ENCODE results near the gene DNAJC9. TPM values are rescaled to one million over a fixed set of nuclear protein-coding genes. Genes with fewer than 3 reads are reported as not detected.

DNAJC9 gene
- total RNA-seq, 2 experiments from 2014 or later = 70.7 to 71.6 TPM

DNA sequence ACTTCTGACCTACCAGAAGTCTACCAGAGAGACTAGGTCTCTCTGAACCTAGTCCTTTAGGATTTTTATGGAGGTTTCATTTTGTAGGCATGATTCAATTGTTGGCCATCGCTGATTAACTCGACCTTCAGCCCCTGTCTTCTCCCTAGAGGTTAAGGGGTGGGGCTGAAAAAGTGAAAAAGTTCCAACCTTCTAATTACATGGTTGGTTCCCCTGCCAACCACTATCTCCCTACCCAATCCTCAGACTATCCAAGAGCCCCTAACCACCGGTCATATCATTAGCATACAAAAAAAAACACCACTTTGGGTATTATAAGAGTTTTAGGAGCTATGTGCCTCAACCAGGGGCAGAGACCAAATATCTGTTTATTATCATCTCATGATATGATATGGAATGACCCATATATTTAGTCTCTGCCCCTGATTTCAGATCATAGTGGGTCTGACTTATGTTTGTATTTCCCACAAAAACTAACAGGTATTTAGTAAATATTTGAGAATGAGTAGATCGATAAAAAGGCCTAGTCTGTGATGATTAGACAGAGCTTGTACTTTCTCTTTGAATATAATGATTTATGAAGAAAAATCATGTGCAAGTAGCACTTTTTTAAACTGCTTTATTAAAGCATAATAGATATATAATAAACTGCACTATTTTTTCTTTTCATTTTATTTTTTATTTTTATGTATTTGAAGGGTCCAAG, 35.8 kb downstream of the DNAJC9 start:
- H3K9me3 Mint-ChIP-seq (ENCODE audit: insufficient read depth) = no peaks in the 10 kb centered on the region
- ATAC-seq (no peak), DNase-seq (no peak)
- ChIA-PET CTCF (no interaction called here), POLR2A (no interaction called here)
- H3K4me1 Mint-ChIP-seq (ENCODE audit: low read depth) = no peaks in the 10 kb centered on the region
- no peak overlapping the region for H3K27ac Mint-ChIP-seq
- H3K36me3 Mint-ChIP-seq (ENCODE audit: low read depth) = peaks cover 11% of the 10 kb centered on the region
- no peak overlapping the region for H3K4me3 Mint-ChIP-seq
- no peaks in the 10 kb centered on the region for H3K27me3 Mint-ChIP-seq (ENCODE audit: low read depth)

DNA sequence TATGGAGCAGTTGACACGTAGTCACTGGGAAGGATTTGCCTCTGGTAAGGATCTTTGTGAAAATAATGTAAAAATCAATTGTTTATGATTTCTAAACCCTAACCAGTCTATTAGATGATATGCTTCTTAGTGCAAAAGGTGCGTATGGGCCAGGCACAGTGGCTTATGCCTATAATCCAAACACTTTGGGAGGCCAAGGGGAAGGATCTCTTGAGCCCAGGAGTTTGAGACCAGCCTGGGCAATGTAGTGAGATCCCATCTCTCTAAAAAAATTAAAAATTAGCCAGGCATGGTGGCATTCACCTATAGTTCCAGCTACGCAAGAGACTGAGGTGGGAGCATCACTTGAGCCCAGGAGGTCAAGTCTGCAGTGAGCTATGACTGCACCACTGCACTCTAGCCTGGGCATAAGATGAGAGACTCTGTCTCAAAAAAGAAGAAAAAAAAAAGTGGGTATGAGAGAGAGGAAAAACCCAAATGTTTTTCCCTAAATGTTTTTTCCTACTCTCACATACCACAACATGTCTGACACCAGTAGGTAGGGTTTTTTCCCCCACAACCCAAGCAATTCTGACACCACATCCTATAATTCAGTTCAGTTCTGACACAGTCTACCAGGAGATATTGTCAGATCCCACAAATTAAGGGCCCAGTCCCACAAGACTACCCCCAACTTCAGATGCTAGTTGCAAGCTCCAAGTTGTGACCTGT, 36.5 kb downstream of the DNAJC9 start:
- Mint-ChIP-seq H3K27ac (no peak overlapping the region), H3K36me3 (ENCODE audit: low read depth) (peaks cover 12% of the 10 kb centered on the region), H3K9me3 (ENCODE audit: insufficient read depth) (no peaks in the 10 kb centered on the region), H3K4me1 (ENCODE audit: low read depth) (no peaks in the 10 kb centered on the region), H3K4me3 (no peak overlapping the region), H3K27me3 (ENCODE audit: low read depth) (no peaks in the 10 kb centered on the region)
- ChIA-PET CTCF (no interaction called here), POLR2A (no interaction called here)
- DNase-seq (no peak), ATAC-seq (no peak)

DNA sequence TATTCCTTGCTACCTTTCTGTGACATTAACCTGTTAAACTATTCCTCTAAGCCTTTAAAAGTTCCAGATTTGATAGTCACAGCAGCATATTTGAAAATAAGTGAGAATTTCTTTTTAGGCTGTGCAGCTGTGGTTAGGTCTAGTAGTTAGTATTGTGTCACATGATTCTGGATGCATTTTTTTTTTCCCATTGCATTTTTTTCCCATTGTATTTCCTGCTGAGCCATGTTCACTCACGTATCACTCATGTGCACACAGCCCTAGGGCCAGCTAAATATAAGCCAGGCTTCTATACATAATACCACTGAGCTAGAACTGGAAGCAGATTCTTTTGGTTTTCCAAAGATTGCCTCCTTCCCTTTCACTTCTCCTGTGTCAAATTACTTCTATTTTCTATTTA, 37.4 kb downstream of the DNAJC9 start:
- H3K36me3 Mint-ChIP-seq (ENCODE audit: low read depth) = peaks cover 12% of the 10 kb centered on the region
- no peak overlapping the region for H3K27ac Mint-ChIP-seq
- DNase-seq (no peak), ATAC-seq (no peak)
- no peaks in the 10 kb centered on the region for H3K27me3 Mint-ChIP-seq (ENCODE audit: low read depth)
- ChIA-PET POLR2A (no interaction called here), CTCF (no interaction called here)
- no peak overlapping the region for H3K4me3 Mint-ChIP-seq
- no peaks in the 10 kb centered on the region for H3K4me1 Mint-ChIP-seq (ENCODE audit: low read depth)
- H3K9me3 Mint-ChIP-seq (ENCODE audit: insufficient read depth) = no peaks in the 10 kb centered on the region

DNA sequence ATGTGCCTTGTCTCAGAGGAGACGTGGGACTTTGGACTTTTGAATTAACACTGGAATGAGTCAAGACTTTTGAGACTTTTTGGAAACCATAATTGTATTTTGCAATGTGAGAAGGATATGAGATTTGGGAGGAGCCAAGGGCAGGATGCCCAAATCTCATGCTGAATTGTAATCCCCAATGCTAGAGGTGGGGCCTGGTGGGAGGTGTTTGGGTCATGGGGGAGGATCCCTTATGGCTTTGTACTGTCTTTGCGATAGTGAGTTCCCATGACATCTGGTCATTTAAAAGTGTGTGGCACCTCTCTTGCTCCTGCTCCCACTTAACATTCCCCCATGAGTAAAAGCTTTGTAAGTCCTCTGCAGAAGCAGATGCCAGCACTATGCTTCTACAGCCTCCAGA, 39.2 kb downstream of the DNAJC9 start:
- CTCF ChIA-PET = interaction anchor here (1.1 kb wide), 1 partner anchor 10 kb away, joined by 3 read pairs; no protein-coding TSS in a partner anchor
- POLR2A ChIA-PET = no interaction called here
- DNase-seq = no peak
- Mint-ChIP-seq H3K36me3 (ENCODE audit: low read depth) (peaks cover 7% of the 10 kb centered on the region), H3K9me3 (ENCODE audit: insufficient read depth) (no peaks in the 10 kb centered on the region), H3K27me3 (ENCODE audit: low read depth) (no peaks in the 10 kb centered on the region), H3K4me3 (no peak overlapping the region), H3K27ac (no peak overlapping the region), H3K4me1 (ENCODE audit: low read depth) (no peaks in the 10 kb centered on the region)
- no peak for ATAC-seq

DNA sequence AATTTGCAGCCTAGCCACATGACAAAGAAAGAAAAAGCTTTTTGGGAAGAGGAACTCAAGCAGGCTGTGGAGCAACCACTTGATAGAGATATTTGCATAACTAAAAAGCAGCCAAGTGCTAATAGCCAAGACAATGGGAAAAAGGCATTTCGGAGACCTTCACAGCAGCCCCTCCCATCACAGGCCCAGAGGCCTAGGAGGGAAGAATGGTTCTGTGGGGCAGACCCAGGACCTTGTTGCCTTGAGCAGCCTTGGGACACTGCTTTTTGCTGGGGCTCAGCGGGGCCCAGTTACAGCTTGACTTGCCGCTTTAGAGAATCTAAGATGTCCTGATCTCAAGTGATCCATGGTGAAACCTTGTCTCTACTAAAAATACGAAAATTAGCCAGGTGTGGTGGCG, 40.7 kb downstream of the DNAJC9 start:
- H3K36me3 Mint-ChIP-seq (ENCODE audit: low read depth) = peaks cover 7% of the 10 kb centered on the region
- no peaks in the 10 kb centered on the region for H3K4me1 Mint-ChIP-seq (ENCODE audit: low read depth)
- no peaks in the 10 kb centered on the region for H3K9me3 Mint-ChIP-seq (ENCODE audit: insufficient read depth)
- H3K4me3 Mint-ChIP-seq = no peak overlapping the region
- DNase-seq (no peak), ATAC-seq (no peak)
- no peaks in the 10 kb centered on the region for H3K27me3 Mint-ChIP-seq (ENCODE audit: low read depth)
- CTCF ChIA-PET = no interaction called here
- POLR2A ChIA-PET = no interaction called here
- no peak overlapping the region for H3K27ac Mint-ChIP-seq

DNA sequence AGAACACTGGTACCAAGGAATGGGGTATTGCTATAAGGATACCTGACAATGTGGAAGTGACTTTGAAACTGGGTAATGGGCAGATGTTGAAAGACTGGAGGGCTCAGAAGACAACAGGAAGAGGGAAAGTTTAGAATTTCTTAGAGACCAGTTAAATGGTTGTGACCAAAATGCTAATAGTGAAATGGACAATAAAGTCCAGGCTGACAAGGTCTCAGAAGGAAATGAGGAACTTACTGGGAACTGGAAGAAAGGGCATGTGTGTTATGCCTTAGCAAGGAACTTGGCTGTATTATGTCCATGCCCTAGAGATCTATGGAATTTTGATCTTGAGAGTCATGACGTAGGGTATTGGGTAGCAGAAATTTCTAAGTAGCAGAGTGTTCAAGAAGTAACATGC, 41.2 kb downstream of the DNAJC9 start:
- CTCF ChIA-PET = no interaction called here

DNA sequence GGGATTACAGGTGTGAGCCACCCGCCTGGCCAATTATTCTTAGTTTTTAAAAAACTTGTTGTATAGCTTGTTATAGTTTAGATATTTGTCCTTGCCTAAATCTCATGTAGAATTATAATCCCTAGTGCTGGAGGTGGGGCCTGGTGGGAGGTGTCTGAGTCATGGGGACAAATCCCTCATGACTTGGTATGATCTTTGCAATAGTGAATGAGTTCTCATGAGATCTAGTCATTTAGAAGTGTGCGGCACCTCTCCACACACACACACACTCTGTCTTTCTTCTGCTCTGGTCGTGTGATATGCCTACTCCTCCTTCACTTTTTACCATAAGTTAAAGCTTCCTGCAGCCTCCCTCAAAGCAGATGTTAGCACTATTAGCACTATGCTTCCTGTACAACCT, 42.0 kb downstream of the DNAJC9 start:
- no peak for DNase-seq
- H3K9me3 Mint-ChIP-seq (ENCODE audit: insufficient read depth) = no peaks in the 10 kb centered on the region
- no peak overlapping the region for H3K27ac Mint-ChIP-seq
- ChIA-PET POLR2A (no interaction called here), CTCF (no interaction called here)
- peaks cover 5% of the 10 kb centered on the region for H3K36me3 Mint-ChIP-seq (ENCODE audit: low read depth)
- no peaks in the 10 kb centered on the region for H3K27me3 Mint-ChIP-seq (ENCODE audit: low read depth)
- H3K4me1 Mint-ChIP-seq (ENCODE audit: low read depth) = no peaks in the 10 kb centered on the region
- no peak for ATAC-seq
- H3K4me3 Mint-ChIP-seq = no peak overlapping the region

More for the DNA sequence above, 41.2 kb downstream of the DNAJC9 start:
- ATAC-seq = no peak
- Mint-ChIP-seq H3K27ac (no peak overlapping the region), H3K36me3 (ENCODE audit: low read depth) (peaks cover 7% of the 10 kb centered on the region), H3K4me1 (ENCODE audit: low read depth) (no peaks in the 10 kb centered on the region), H3K27me3 (ENCODE audit: low read depth) (no peaks in the 10 kb centered on the region), H3K4me3 (no peak overlapping the region), H3K9me3 (ENCODE audit: insufficient read depth) (no peaks in the 10 kb centered on the region)
- POLR2A ChIA-PET = no interaction called here
- DNase-seq = no peak

Other genes with a start within 250 kb of the DNAJC9 start
- 10 to 100 TPM; 37.4 to 38.9 TPM for gene P4HA1, start 150.4 kb downstream of the DNAJC9 start, total RNA-seq
- 1 to 10 TPM; 1.6 to 1.7 TPM for gene NUDT13, start 136.8 kb downstream of the DNAJC9 start, total RNA-seq
- 10 to 100 TPM; 29.0 to 30.9 TPM for gene ECD, start 79.2 kb downstream of the DNAJC9 start, total RNA-seq
- gene FAM149B1, start 79.1 kb downstream of the DNAJC9 start, total RNA-seq = 10 to 100 TPM; 13.8 to 15.0 TPM
- 100 to 1,000 TPM in 1 of 2 experiments, 10 to 100 TPM in 1; 97.5 to 103 TPM for gene MRPS16, start 5.4 kb upstream of the DNAJC9 start, total RNA-seq
- under 1 TPM; 0.40 to 0.57 TPM for gene CFAP70, start 111.6 kb upstream of the DNAJC9 start, total RNA-seq
- 10 to 100 TPM; 85.0 to 87.1 TPM for gene ANXA7, start 166.8 kb upstream of the DNAJC9 start, total RNA-seq
- gene MSS51, start 186.3 kb upstream of the DNAJC9 start, total RNA-seq = 1 to 10 TPM; 2.9 TPM
- 10 to 100 TPM; 38.9 to 41.3 TPM for gene PPP3CB, start 248.8 kb upstream of the DNAJC9 start, total RNA-seq

Measured in activated CD8-positive, alpha-beta T cell treated with anti-CD3 and anti-CD28 coated beads, Interleukin-2, amount 10 ng/mL, durations not matched to agents 7 days and 5 days (primary cell).